Umbilical cord (tissue), 2 donors: Measurements from ENCODE around the gene IRF2. TPM values are rescaled to one million over a fixed set of nuclear protein-coding genes. Genes with fewer than 3 reads are reported as not detected.

Source experiments
- DNase-seq: peaks from one replicate; pipeline ENCODE4 v3.0.0-alpha.2; 2015; ENCODE audit warnings: low spot score
- total RNA-seq: library from RNA; depleted of rRNA; stranded (reverse); fragments of >200 nt; gene quantifications from one replicate; pipeline ENCODE4 v1.2.3, GENCODE V29; 2014; ENCODE audit warnings: low replicate concordance; ENCODE audit not compliant: insufficient read depth

IRF2 gene
- total RNA-seq, 1 donor from 2014 or later, result 12.0 TPM

- peak; percentile 52 for DNase-seq
Observed at GRCh38 chr4:184475096-184475461, 729 bp upstream of the IRF2 start.

- DNase-seq, result no peak
Observed at GRCh38 chr4:184473499-184474262, 669 bp downstream of the IRF2 start.

DNA sequence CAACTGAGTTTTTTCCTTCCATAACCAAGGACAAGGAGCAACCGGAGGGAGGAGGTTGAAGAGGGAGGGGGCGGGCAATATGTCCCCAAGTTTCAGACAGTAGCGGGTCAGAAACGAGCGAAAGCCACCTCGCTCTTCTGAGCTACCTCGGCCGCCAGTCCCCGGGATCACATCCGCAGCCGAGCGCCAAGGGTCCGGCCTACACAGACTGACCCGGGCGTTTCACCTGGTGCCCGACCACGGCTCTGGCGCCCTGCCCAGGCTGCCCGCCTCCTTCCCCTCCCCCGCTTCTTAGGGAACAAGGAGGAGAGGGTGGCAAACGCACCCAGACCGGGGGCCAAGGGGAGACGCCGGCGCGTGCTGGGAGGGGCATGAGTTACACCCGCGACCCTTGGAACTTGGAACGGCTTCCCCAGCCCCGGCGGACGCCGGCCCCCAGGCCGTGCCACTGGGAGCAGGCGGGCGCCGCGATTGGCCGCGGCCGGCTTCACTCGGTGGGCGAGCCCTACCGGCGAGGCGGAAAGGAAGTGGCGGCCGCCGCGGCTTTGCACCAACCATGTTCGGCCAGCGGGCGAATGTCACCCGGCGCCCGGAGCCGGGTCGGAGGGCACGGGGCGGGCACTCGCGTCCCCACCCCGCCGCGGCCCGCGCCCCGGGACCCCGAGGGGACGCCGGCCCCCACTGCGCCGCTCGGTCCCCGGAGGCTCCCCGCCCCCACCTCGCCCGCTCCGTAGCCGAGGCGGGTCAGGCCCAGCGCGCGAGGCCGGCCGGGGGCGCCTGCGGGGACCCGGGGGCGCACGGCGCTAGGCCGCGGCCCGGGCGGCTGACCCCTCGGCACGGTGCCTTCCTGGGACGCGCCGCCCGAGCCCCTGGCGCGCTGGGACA lies 1.5 kb downstream of the IRF2 start:
- DNase-seq, result peak; percentile 58

DNA sequence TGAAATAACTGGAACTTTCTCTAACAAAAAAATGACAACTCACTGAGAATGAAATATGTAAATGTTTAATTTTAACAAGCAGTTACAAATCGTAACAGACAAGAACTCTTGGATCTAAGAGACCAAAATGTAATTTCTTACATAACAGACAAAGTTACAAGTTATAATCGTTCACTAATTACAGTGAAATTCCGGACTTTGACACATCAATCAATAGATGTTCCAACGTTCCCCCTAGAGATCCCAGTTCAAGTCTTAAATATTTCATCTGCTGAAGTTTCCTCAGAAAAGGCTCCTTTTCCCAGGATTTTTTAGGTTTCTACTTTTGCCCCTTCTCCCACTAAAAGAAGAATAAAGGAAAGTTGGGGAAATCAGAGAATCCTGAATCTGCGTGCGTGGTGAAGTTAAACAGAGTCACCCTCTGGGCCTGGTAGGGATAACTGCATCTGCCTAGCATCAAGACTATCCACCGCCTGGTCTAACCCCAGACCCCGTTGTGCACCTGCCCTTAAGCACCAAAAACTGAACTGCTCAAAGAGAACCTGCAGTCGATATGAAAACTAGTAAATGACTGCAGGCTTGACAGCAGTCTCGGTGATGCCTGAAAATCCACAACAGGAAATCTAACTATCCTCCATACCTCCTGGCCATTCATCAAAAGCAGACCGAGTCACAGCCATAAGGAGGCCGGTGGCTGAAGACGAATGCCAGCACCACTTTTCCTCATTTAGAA lies 2.3 kb downstream of the IRF2 start:
- DNase-seq, result peak; percentile 43

DNA sequence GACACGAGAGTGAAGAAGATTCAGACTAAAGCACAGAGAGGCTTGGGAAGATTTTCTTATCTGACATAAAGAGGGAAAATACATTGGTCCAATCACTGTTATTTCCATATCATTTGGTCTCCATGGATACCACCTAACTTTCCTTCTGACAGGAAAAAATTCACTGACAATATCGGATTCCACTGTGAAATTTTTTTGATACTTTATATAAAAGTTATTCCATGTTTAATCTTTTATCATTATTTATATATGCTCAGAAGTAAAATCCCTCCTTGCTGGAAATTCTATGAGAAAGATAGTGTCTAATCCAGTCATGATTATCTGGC lies 3.6 kb downstream of the IRF2 start:
- no peak for DNase-seq

- no peak for DNase-seq
Observed at GRCh38 chr4:184466634-184467033, 7.7 kb downstream of the IRF2 start.

GRCh38 chr4:184464759-184465454 lies 9.4 kb downstream of the IRF2 start:
- DNase-seq, result no peak

DNA sequence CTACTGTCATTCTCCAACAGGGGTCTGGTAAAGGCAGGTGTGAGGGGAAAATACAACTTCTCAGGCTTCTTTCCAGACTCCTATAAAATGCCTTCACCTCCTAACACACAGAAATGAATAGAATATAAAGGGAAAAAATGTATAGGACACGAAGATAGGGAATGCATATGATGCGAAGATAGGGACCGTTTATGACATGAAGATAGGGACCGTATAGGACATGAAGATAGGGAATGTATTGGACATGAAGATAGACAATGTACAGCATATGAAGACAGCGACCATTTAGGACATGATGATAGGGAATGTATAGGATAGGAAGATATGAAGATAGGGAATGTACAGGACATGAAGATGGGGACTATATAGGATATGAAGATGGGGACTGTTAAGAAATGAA lies 10.5 kb downstream of the IRF2 start:
- no peak for DNase-seq

- DNase-seq, result no peak
Observed at GRCh38 chr4:184463158-184463557, 11.2 kb downstream of the IRF2 start.

- DNase-seq, result no peak
Observed at GRCh38 chr4:184462724-184463123, 11.6 kb downstream of the IRF2 start.

DNA sequence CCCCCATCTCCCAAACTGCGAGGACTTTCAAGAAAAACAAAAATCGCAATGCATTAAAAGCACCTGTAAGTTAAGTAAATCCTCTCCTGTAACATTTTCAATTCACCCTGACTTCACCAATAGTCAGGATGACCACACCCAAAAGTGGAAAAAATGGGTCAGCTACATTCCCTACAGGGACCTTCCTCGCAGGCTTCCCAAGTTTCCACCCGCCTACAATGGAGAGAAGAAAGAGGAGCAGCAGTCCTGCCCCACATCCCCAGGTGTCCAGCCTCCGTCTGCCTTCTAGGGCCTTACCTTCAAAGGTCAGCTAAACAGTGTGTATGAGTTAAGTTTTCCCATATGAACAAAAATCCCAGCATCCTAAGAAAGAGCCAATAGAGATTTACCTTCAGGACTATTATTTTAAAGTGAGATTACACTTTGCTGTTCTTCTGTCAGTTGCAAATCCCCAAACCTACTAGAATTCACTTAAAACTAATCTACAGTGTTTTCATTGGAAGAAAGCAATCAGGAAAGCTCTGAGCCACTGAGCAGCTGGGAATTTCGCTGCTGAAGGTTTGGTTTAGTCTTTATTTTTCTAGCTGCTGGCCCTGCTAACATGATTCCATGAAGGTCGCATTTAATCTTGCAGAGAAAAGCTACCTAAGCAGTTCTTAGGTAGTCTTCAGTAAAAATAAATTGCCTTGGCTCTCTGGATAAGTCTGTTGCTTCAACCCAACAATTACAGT lies 12.5 kb downstream of the IRF2 start:
- DNase-seq, result no peak

DNA sequence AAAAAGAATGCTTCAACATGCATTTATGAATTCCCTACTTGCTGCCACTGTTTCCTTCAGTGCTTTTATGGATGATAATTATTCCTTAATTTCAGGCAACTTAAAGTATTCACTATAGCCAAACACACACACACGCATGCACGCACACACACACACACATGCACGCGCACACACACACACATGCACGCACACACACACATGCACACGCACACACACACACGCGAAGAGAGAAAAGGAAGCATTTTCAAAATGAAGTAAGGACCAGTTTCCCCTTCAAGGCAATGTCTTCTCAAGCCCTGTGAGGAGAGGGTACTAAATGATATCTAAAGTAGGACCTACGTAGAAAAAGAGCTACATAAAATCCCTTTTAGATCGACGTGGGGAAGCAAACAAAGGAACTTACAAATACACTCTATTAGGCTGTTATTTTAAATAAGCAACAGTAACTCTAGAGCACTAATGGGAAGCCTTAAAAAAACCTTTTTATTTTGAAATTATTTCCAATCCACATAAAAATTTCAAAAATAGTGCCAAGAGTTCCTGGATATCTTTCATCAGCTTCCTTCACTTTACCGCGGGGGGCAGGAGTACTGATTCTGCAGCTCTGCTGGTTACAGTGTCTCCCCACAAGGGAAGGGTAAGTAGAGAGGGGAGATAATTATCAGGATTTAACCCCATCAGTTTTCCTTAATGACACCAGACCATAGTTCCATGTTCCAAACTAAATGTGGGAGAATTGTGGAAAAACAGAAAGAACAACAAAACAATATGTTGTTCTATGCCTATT lies 13.7 kb downstream of the IRF2 start:
- DNase-seq, result no peak

GRCh38 chr4:184459413-184459812 lies 14.9 kb downstream of the IRF2 start:
- no peak for DNase-seq

DNA sequence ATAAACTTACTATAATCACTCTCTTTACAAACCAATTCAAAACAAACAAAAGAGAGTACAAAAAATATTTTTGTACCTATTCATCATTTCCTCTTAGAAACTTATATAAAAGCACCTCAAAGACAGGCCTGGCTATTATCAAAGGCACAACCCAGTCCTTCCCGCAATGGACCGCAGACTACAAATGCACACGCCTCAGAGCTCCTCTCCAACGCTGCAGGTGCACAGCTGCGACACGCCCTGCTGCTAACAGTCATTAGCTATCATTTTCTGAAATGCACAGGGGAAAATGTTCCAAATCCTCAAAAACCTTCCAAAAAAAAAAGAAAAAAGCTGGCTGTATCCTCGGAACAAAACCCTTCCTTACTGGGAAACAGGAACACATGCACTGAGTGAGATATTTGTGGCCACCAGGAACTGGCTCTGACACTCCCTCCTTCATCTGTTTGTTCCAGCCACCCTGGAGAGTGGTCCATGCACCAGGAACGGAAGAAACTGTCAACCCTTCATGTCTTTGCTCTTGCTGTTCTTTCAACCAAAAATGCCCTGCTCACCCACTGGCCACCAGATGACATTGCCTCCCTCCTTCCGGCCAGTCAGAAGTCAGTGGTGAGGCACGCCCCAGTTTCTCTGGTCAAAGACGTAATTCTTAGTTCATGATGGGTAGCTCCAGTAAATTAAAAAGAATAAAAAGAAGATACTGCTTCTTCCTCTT lies 16.7 kb downstream of the IRF2 start:
- no peak for DNase-seq

GRCh38 chr4:184456337-184456736 lies 18.0 kb downstream of the IRF2 start:
- no peak for DNase-seq

GRCh38 chr4:184455299-184455698 lies 19.1 kb downstream of the IRF2 start:
- DNase-seq, result no peak

GRCh38 chr4:184453365-184454160 lies 20.8 kb downstream of the IRF2 start:
- DNase-seq, result peak; percentile 84

- no peak for DNase-seq
Observed at GRCh38 chr4:184452740-184453139, 21.6 kb downstream of the IRF2 start.

- DNase-seq, result no peak
Observed at GRCh38 chr4:184451726-184452125, 22.6 kb downstream of the IRF2 start.
